IMR-90 (cell line): Measurements from ENCODE around the gene ZNF335. TPM values are rescaled to one million over a fixed set of nuclear protein-coding genes. Genes with fewer than 3 reads are reported as not detected.

Experiments used
- ATAC-seq: fragments of 200-7000 bp; cut with Tn5 transposase; 2 replicates; pipeline ENCODE4 v1.9.1; 2020; ENCODE audit warnings: low read depth, mild to moderate bottlenecking, moderate library complexity
- BruUV-seq: library from RNA; stranded (reverse); fragments of 400-500 nt; replicated peaks from 2 replicates; lab custom pipeline; 2021; lab: Mats Ljungman, UMichigan
- CTCF ChIA-PET: fragments of 300-600 bp; formaldehyde crosslinking; extraction: SDS; loops from one replicate; lab custom pipeline; 2021; ENCODE audit warnings: antibody characterized with exemption; lab: Yijun Ruan, JAX
- POLR2A ChIA-PET: fragments of 300-600 bp; sonication (Branson Sonifier 250); formaldehyde crosslinking; loops from one replicate; lab custom pipeline; 2022; ENCODE audit warnings: antibody characterized with exemption; ENCODE audit not compliant: unreplicated experiment; lab: Charles Lee
- DNase-seq: peaks from one replicate; pipeline ENCODE4 v3.0.0; 2013
- H2AFZ ChIP-seq: replicated peaks from 2 replicates; pipeline ENCODE3; 2013; ENCODE audit warnings: low read length, mild to moderate bottlenecking; ENCODE audit not compliant: poor library complexity
- H2AK5ac ChIP-seq: 2 replicates; pipeline ENCODE4 v1.6.1; 2013; ENCODE audit warnings: low read depth, low read length, inconsistent platforms
- H2AK9ac ChIP-seq: replicated peaks from 2 replicates; pipeline ENCODE3; 2013; ENCODE audit warnings: mild to moderate bottlenecking, low read depth, low read length, moderate library complexity; ENCODE audit not compliant: poor library complexity
- H2BK120ac ChIP-seq: 2 replicates; pipeline ENCODE4 v1.6.1; 2013; ENCODE audit warnings: low read depth, low read length, inconsistent platforms
- H2BK15ac ChIP-seq: 3 replicates; pipeline ENCODE4 v1.6.1; 2013; ENCODE audit warnings: low read depth, low read length, inconsistent platforms
- H2BK20ac ChIP-seq: 2 replicates; pipeline ENCODE4 v1.6.1; 2013; ENCODE audit warnings: low read depth, mild to moderate bottlenecking, inconsistent platforms, low read length, moderate library complexity
- H2BK5ac ChIP-seq: 2 replicates; pipeline ENCODE4 v1.6.1; 2013; ENCODE audit warnings: mild to moderate bottlenecking, low read depth, low read length, inconsistent platforms; ENCODE audit not compliant: poor library complexity, severe bottlenecking
- H3K14ac ChIP-seq: replicated peaks from 2 replicates; pipeline ENCODE4 v1.6.1; 2013; ENCODE audit warnings: low read depth, low read length, inconsistent platforms
- H3K18ac ChIP-seq: 2 replicates; pipeline ENCODE4 v1.6.1; 2013; ENCODE audit warnings: low read depth, low read length, control low read depth
- H3K23ac ChIP-seq: 2 replicates; pipeline ENCODE4 v1.6.1; 2013; ENCODE audit warnings: low read depth, low read length, inconsistent platforms
- H3K27ac ChIP-seq: 2 replicates; pipeline ENCODE4 v1.5.1; 2013; ENCODE audit warnings: mild to moderate bottlenecking, control low read depth, low read length; ENCODE audit not compliant: insufficient read depth
- H3K27me3 ChIP-seq: 2 replicates; pipeline ENCODE4 v1.6.1; 2013; ENCODE audit warnings: low read length; ENCODE audit not compliant: control insufficient read depth, insufficient read depth
- H3K36me3 ChIP-seq: 2 replicates; pipeline ENCODE4 v1.6.1; 2013; ENCODE audit warnings: low read length, mixed read lengths; ENCODE audit not compliant: control insufficient read depth, insufficient read depth
- H3K4ac ChIP-seq: 2 replicates; pipeline ENCODE4 v1.6.1; 2013; ENCODE audit warnings: low read depth, low read length, inconsistent platforms
- H3K4me1 ChIP-seq: 2 replicates; pipeline ENCODE4 v1.6.1; 2013; ENCODE audit warnings: low read length, mixed read lengths; ENCODE audit not compliant: control insufficient read depth, insufficient read depth
- H3K4me2 ChIP-seq: 2 replicates; pipeline ENCODE4 v1.6.1; 2013; ENCODE audit warnings: low read depth, mild to moderate bottlenecking, control low read depth, low read length, moderate library complexity
- H3K4me3 ChIP-seq: 2 replicates; pipeline ENCODE4 v1.5.1; 2013; ENCODE audit warnings: low read depth, mild to moderate bottlenecking, control low read depth, low read length, moderate library complexity; ENCODE audit not compliant: insufficient read depth
- H3K56ac ChIP-seq: 2 replicates; pipeline ENCODE4 v1.6.1; 2013; ENCODE audit warnings: low read length, inconsistent platforms; ENCODE audit not compliant: insufficient read depth; ENCODE audit errors: extremely low read depth
- H3K79me1 ChIP-seq, 2 experiments: 2 replicates each; pipeline ENCODE4 v1.6.1; 2013; ENCODE audit warnings: low read length in 2 of 2, inconsistent platforms in 1 of 2, low read depth in 1 of 2
- H3K9ac ChIP-seq: 2 replicates; pipeline ENCODE4 v1.6.1; 2013; ENCODE audit warnings: low read depth, low read length, control low read depth
- H3K9me1 ChIP-seq: 2 replicates; pipeline ENCODE4 v1.6.1; 2013; ENCODE audit warnings: low read length, inconsistent platforms; ENCODE audit not compliant: insufficient read depth
- H3K9me3 ChIP-seq: 2 replicates; pipeline ENCODE4 v1.6.1; 2013; ENCODE audit warnings: low read length; ENCODE audit not compliant: control insufficient read depth, insufficient read depth
- H4K20me1 ChIP-seq: 2 replicates; pipeline ENCODE4 v1.6.1; 2013; ENCODE audit warnings: low read length, inconsistent platforms; ENCODE audit not compliant: insufficient read depth
- H4K5ac ChIP-seq: 2 replicates; pipeline ENCODE4 v1.6.1; 2013; ENCODE audit warnings: mild to moderate bottlenecking, low read depth, low read length, control low read depth
- H4K8ac ChIP-seq, 2 experiments: 2 replicates each; pipeline ENCODE4 v1.6.1; 2013; ENCODE audit warnings: low read depth in 2 of 2, low read length in 2 of 2, control low read depth in 1 of 2, inconsistent platforms in 1 of 2
- H4K91ac ChIP-seq: 2 replicates; pipeline ENCODE4 v1.6.1; 2013; ENCODE audit warnings: low read depth, low read length, inconsistent platforms; ENCODE audit not compliant: insufficient read depth
- BHLHE40 ChIP-seq: fragments of 150-350 bp; IDR thresholded peaks from 2 replicates; pipeline ENCODE4 v1.6.1; 2016; ENCODE audit warnings: mild to moderate bottlenecking, low read depth, low read length
- CEBPB ChIP-seq: IDR thresholded peaks from 2 replicates; pipeline ENCODE4 v1.6.1; 2012; ENCODE audit warnings: low read depth, low read length, improper control_type of control experiment
- CHD1 ChIP-seq: IDR thresholded peaks from 2 replicates; pipeline ENCODE4 v1.6.1; 2012; ENCODE audit warnings: low read depth, low read length, improper control_type of control experiment
- FOS ChIP-seq: fragments of 150-350 bp; IDR thresholded peaks from 2 replicates; pipeline ENCODE4 v1.6.1; 2016; ENCODE audit warnings: low read depth, low read length
- MAFK ChIP-seq: IDR thresholded peaks from 2 replicates; pipeline ENCODE4 v1.6.1; 2012; ENCODE audit warnings: low read depth, low read length, improper control_type of control experiment
- MAZ ChIP-seq: IDR thresholded peaks from 2 replicates; pipeline ENCODE4 v1.6.1; 2012; ENCODE audit warnings: low read depth, mild to moderate bottlenecking, low read length, improper control_type of control experiment, moderate library complexity, borderline replicate concordance
- MXI1 ChIP-seq: IDR thresholded peaks from 2 replicates; pipeline ENCODE4 v1.6.1; 2012; ENCODE audit warnings: low read depth, mild to moderate bottlenecking, low read length, moderate library complexity, borderline replicate concordance
- NFE2L2 ChIP-seq: fragments of 150-350 bp; IDR thresholded peaks from 2 replicates; pipeline ENCODE4 v1.6.1; 2016; ENCODE audit warnings: low read depth, mild to moderate bottlenecking, low read length
- POLR2A ChIP-seq: IDR thresholded peaks from 2 replicates; pipeline ENCODE4 v1.6.1; 2012; ENCODE audit warnings: mild to moderate bottlenecking, low read depth, low read length
- RAD21 ChIP-seq: IDR thresholded peaks from 2 replicates; pipeline ENCODE4 v1.6.1; 2012; ENCODE audit warnings: low read length, improper control_type of control experiment
- RCOR1 ChIP-seq: IDR thresholded peaks from 2 replicates; pipeline ENCODE4 v1.6.1; 2012; ENCODE audit warnings: mild to moderate bottlenecking, low read length, improper control_type of control experiment; ENCODE audit not compliant: insufficient replicate concordance
- RFX5 ChIP-seq: IDR thresholded peaks from 2 replicates; pipeline ENCODE4 v1.8.0; 2012; ENCODE audit warnings: low read depth, mild to moderate bottlenecking, low read length, moderate library complexity
- SMC3 ChIP-seq: fragments of 150-350 bp; IDR thresholded peaks from 2 replicates; pipeline ENCODE4 v1.6.1; 2016; ENCODE audit warnings: low read depth, mild to moderate bottlenecking, antibody characterized with exemption, low read length, moderate library complexity
- WGBS, 2 experiments: methylation state at CpG; one replicate each; pipeline versions ENCODE4 v1.1.5 to v1.1.7; 2013; ENCODE audit warnings: missing lambda C conversion rate in 2 of 2; ENCODE audit not compliant: insufficient read length in 1 of 2; ENCODE audit errors: extremely low coverage in 2 of 2; 5-methylcytosine and 5-hydroxymethylcytosine counted together
- dilution Hi-C: fragments of 300-500 bp; cut with HindIII; formaldehyde crosslinking; loops from one replicate; pipeline ENCODE4 v1.14.3; 2018; ENCODE audit warnings: low sequenced_read_pairs; ENCODE audit not compliant: unreplicated experiment
- in situ Hi-C: fragments of 300-500 bp; cut with MboI; formaldehyde crosslinking; loops from 3 replicates; pipeline ENCODE4 v1.14.3; 2019; ENCODE audit warnings: low sequenced_read_pairs, inconsistent platforms, mixed read lengths
- intact Hi-C: fragments of 100-400 bp; cut with micrococcal nuclease; formaldehyde crosslinking; loops from 2 replicates; pipeline ENCODE4 v1.10.0; 2022
- polyA plus RNA-seq, 3 experiments: library from polyadenylated mRNA; depleted of rRNA; stranded (reverse); fragments of >200 nt; gene quantifications; 2 replicates each; pipeline ENCODE4 v1.2.3, GENCODE V29; 2012; ENCODE audit warnings: low replicate concordance in 1 of 3
- total RNA-seq: library from RNA; depleted of rRNA; stranded (reverse); fragments of >200 nt; gene quantifications from 2 replicates; pipeline ENCODE4 v1.2.3, GENCODE V29; 2012
- TF ChIP-seq, protein P1 (sequence below): conservative IDR thresholded peaks from 2 replicates; pipeline ENCODE4 v1.5.1; 2012; ENCODE audit warnings: mild to moderate bottlenecking, low read depth, low read length, improper control_type of control experiment
- TF ChIP-seq, protein P2 (sequence below): fragments of 150-350 bp; IDR thresholded peaks from 2 replicates; pipeline ENCODE4 v1.6.1; 2017; ENCODE audit warnings: mild to moderate bottlenecking, antibody characterized with exemption, low read length, low read depth
- TF ChIP-seq, protein P3 (sequence below): fragments of 150-350 bp; IDR thresholded peaks from 2 replicates; pipeline ENCODE4 v1.6.1; 2016; ENCODE audit warnings: low read depth, mild to moderate bottlenecking, low read length, moderate library complexity, borderline replicate concordance

The ZNF335 gene
- total and polyA plus RNA-seq, 2 of the 4 experiments (the other 2 are of a cell fraction): 11.8 to 17.8 TPM

DNA sequence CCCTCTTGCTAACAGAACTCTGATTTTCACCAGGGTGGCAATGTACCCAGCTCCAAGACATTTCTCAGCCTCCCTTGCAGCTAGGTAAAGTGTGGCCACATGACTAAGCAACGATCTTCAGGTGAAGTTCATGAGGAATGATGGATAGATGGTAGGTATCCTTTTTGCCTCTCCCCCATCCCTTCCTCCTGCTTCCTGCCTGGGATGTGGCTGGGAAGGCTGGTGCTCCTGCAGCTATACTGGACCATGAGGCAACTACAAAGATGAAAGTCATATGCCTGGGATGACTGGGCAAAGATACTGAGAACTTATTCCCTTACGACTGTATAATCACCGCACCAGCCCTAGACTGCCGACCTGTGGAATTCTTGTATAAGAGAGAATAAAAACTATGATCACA, 13.4 kb downstream of the ZNF335 start:
- Histone ChIP-seq H3K9me3 (no peaks in the 10 kb centered on the region), H3K36me3 (peaks cover 63% of the 10 kb centered on the region), H3K27ac (no peak overlapping the region), H2BK5ac (no peak overlapping the region), H3K23ac (no peak overlapping the region), H3K4me3 (no peak overlapping the region), H3K79me1 (peaks cover 3 to 5% of the 10 kb centered on the region in 2 experiments; a peak in 1 of 4 replicates), H2AFZ (no peak overlapping the region), H4K20me1 (no peaks in the 10 kb centered on the region), H3K56ac (no peak overlapping the region), H3K27me3 (no peaks in the 10 kb centered on the region), H4K91ac (no peak overlapping the region), H3K4me2 (no peak overlapping the region), H3K4ac (no peak overlapping the region), H4K5ac (no peak overlapping the region), H3K9me1 (peaks cover 2% of the 10 kb centered on the region; the same call in 1 of the 2 replicates), H3K14ac (no peak overlapping the region), H4K8ac (no peak overlapping the region), H2AK5ac (no peak overlapping the region), H3K4me1 (no peaks in the 10 kb centered on the region), H2BK15ac (no peak overlapping the region), H2BK120ac (no peak overlapping the region), H2AK9ac (peak overlapping the region; percentile 15), H3K9ac (no peak overlapping the region), H2BK20ac (no peak overlapping the region), H3K18ac (no peak overlapping the region)
- no TSS peak for BruUV-seq
- dilution Hi-C loops: no loop called here
- DNase-seq: no peak
- intact Hi-C loops: no loop called here
- WGBS, 2 experiments: no CpG with 5 or more reads among the region's 4 CpGs
- in situ Hi-C loops: no loop called here
- ChIA-PET CTCF (interaction anchor here (3.2 kb wide), 1 partner anchor 12 kb away, joined by 13 read pairs; no protein-coding TSS in a partner anchor), POLR2A (no interaction called here)
- ATAC-seq: no peak
- TF ChIP-seq NFE2L2 (no peak), RCOR1 (no peak), MXI1 (no peak), POLR2A (no peak), MAZ (no peak), FOS (no peak), SMC3 (no peak), MAFK (no peak), CHD1 (no peak), CEBPB (no peak), BHLHE40 (no peak), RFX5 (no peak), RAD21 (no peak)
- TF ChIP-seq, protein P1, sequence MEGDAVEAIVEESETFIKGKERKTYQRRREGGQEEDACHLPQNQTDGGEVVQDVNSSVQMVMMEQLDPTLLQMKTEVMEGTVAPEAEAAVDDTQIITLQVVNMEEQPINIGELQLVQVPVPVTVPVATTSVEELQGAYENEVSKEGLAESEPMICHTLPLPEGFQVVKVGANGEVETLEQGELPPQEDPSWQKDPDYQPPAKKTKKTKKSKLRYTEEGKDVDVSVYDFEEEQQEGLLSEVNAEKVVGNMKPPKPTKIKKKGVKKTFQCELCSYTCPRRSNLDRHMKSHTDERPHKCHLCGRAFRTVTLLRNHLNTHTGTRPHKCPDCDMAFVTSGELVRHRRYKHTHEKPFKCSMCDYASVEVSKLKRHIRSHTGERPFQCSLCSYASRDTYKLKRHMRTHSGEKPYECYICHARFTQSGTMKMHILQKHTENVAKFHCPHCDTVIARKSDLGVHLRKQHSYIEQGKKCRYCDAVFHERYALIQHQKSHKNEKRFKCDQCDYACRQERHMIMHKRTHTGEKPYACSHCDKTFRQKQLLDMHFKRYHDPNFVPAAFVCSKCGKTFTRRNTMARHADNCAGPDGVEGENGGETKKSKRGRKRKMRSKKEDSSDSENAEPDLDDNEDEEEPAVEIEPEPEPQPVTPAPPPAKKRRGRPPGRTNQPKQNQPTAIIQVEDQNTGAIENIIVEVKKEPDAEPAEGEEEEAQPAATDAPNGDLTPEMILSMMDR: no peak
- TF ChIP-seq, protein P2, sequence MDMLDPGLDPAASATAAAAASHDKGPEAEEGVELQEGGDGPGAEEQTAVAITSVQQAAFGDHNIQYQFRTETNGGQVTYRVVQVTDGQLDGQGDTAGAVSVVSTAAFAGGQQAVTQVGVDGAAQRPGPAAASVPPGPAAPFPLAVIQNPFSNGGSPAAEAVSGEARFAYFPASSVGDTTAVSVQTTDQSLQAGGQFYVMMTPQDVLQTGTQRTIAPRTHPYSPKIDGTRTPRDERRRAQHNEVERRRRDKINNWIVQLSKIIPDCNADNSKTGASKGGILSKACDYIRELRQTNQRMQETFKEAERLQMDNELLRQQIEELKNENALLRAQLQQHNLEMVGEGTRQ: no peak
- TF ChIP-seq, protein P3, sequence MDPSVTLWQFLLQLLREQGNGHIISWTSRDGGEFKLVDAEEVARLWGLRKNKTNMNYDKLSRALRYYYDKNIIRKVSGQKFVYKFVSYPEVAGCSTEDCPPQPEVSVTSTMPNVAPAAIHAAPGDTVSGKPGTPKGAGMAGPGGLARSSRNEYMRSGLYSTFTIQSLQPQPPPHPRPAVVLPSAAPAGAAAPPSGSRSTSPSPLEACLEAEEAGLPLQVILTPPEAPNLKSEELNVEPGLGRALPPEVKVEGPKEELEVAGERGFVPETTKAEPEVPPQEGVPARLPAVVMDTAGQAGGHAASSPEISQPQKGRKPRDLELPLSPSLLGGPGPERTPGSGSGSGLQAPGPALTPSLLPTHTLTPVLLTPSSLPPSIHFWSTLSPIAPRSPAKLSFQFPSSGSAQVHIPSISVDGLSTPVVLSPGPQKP: no peak
